Endothelial cell of umbilical vein (primary cell): ENCODE results near the gene XRCC1. TPM values are rescaled to one million over a fixed set of nuclear protein-coding genes. Genes with fewer than 3 reads are reported as not detected.

Experiments used
- BruUV-seq: library from RNA; stranded (reverse); fragments of 400-500 nt; replicated peaks from 2 replicates; lab custom pipeline; 2021; lab: Mats Ljungman, UMichigan
- CTCF ChIA-PET: fragments of 300-600, 350-600 bp; sonication (Branson Sonifier 250); formaldehyde crosslinking; loops from one replicate; lab custom pipeline; 2021; ENCODE audit warnings: antibody characterized with exemption, inconsistent platforms; lab: Charles Lee
- POLR2A ChIA-PET: fragments of 300-600, 350-600 bp; sonication (Branson Sonifier 250); formaldehyde crosslinking; loops from one replicate; lab custom pipeline; 2021; ENCODE audit warnings: antibody characterized with exemption, inconsistent platforms; lab: Charles Lee
- DNase-seq: peaks from one replicate; pipeline ENCODE4 v3.0.0-alpha.2; 2011; ENCODE audit warnings: low read depth, low spot score
- FAIRE-seq: peaks from 2 replicates; lab custom pipeline; 2011; peaks lifted over from hg19 to GRCh38; lab: Jason Lieb, UNC
- H2AFZ ChIP-seq: 2 replicates; pipeline ENCODE4 v1.6.0; 2012; ENCODE audit warnings: low read depth, low read length, control low read depth, inconsistent platforms
- H3K27ac ChIP-seq: 2 replicates; pipeline ENCODE4 v1.5.1; 2011; ENCODE audit warnings: low read depth, mild to moderate bottlenecking, control low read depth, low read length, moderate library complexity; ENCODE audit not compliant: insufficient read depth
- H3K27me3 ChIP-seq, 2 experiments: 2 replicates each; pipeline versions ENCODE4 v1.6.0 to v1.6.1; 2011; ENCODE audit warnings: low read length in 2 of 2, mixed read lengths in 1 of 2; ENCODE audit not compliant: control insufficient read depth in 2 of 2, insufficient read depth in 2 of 2
- H3K36me3 ChIP-seq, 2 experiments: 2 replicates in 1 of 2; 3 replicates in 1 of 2; pipeline ENCODE4 v1.5.1; 2011; ENCODE audit warnings: low read length in 2 of 2, mild to moderate bottlenecking in 1 of 2, moderate library complexity in 1 of 2; ENCODE audit not compliant: control insufficient read depth in 2 of 2, insufficient read depth in 2 of 2; ENCODE audit errors: extremely low read depth in 1 of 2
- H3K4me1 ChIP-seq: 3 replicates; pipeline ENCODE4 v1.5.1; 2011; ENCODE audit warnings: mild to moderate bottlenecking, low read length; ENCODE audit not compliant: control insufficient read depth, insufficient read depth; ENCODE audit errors: extremely low read depth
- H3K4me2 ChIP-seq: 2 replicates; pipeline ENCODE4 v1.6.1; 2011; ENCODE audit warnings: low read length, control low read depth, mixed read lengths; ENCODE audit not compliant: insufficient read depth
- H3K4me3 ChIP-seq, 3 experiments: fragments of 200-600 bp in 1 of 3; sonication (generic), shearing (Covaris generic) in 1 of 3; replicated peaks in 1 of 3; 2 replicates each; pipeline ENCODE4 v1.5.1; 2011 to 2016; ENCODE audit warnings: control low read depth in 3 of 3, low read length in 3 of 3, mild to moderate bottlenecking in 2 of 3, inconsistent platforms in 1 of 3, low read depth in 1 of 3, moderate library complexity in 1 of 3; ENCODE audit not compliant: insufficient read depth in 1 of 3
- H3K79me2 ChIP-seq: 2 replicates; pipeline ENCODE4 v1.6.0; 2012; ENCODE audit warnings: low read length, inconsistent platforms; ENCODE audit not compliant: control insufficient read depth, insufficient read depth
- H3K9ac ChIP-seq: replicated peaks from 2 replicates; pipeline ENCODE3; 2011; ENCODE audit warnings: low read length, control low read depth; ENCODE audit not compliant: insufficient read depth; ENCODE audit errors: extremely low read depth
- H3K9me1 ChIP-seq: replicated peaks from 3 replicates; pipeline ENCODE4 v1.6.0; 2011; ENCODE audit warnings: mild to moderate bottlenecking, low read length; ENCODE audit not compliant: control insufficient read depth, insufficient read depth; ENCODE audit errors: extremely low read depth
- H3K9me3 ChIP-seq: replicated peaks from 2 replicates; pipeline ENCODE4 v1.5.1; 2012; ENCODE audit warnings: low read length, inconsistent platforms; ENCODE audit not compliant: control insufficient read depth, insufficient read depth
- H4K20me1 ChIP-seq: replicated peaks from 2 replicates; pipeline ENCODE3; 2011; ENCODE audit warnings: mild to moderate bottlenecking, low read length; ENCODE audit not compliant: control insufficient read depth, insufficient read depth; ENCODE audit errors: extremely low read depth
- EZH2 ChIP-seq: IDR thresholded peaks from 2 replicates; pipeline ENCODE4 v1.6.1; 2012; ENCODE audit warnings: borderline replicate concordance, low read depth, mild to moderate bottlenecking, moderate library complexity, low read length, inconsistent platforms; ENCODE audit not compliant: severe bottlenecking
- FOS ChIP-seq: IDR thresholded peaks from 2 replicates; pipeline ENCODE4 v1.6.1; 2011; ENCODE audit warnings: mild to moderate bottlenecking, low read length, moderate library complexity, borderline replicate concordance; ENCODE audit not compliant: insufficient read depth
- GATA2 ChIP-seq: IDR thresholded peaks from 2 replicates; pipeline ENCODE4 v1.7.0; 2011; ENCODE audit warnings: low read depth, mild to moderate bottlenecking, moderate library complexity, mixed read lengths, low read length; ENCODE audit not compliant: insufficient read length, insufficient read depth
- JUN ChIP-seq: IDR thresholded peaks from 2 replicates; pipeline ENCODE4 v1.6.1; 2011; ENCODE audit warnings: borderline replicate concordance, low read depth; ENCODE audit not compliant: insufficient read length, insufficient read depth
- MYC ChIP-seq: IDR thresholded peaks from one replicate; pipeline ENCODE4 v1.6.1; 2011; ENCODE audit warnings: mild to moderate bottlenecking, low read depth, low read length
- POLR2A ChIP-seq: IDR thresholded peaks from 2 replicates; pipeline ENCODE4 v1.6.1; 2012; ENCODE audit warnings: low read depth, mild to moderate bottlenecking, control low read depth, low read length
- POLR2AphosphoS5 ChIP-seq: IDR thresholded peaks from 2 replicates; pipeline ENCODE4 v1.6.1; 2012; ENCODE audit warnings: low read depth, mild to moderate bottlenecking, control low read depth, low read length, moderate library complexity; ENCODE audit not compliant: insufficient read depth
- dilution Hi-C: fragments of 300-500 bp; cut with MboI; formaldehyde crosslinking; loops from one replicate; pipeline ENCODE4 v1.15.0; 2019; ENCODE audit warnings: low sequenced_read_pairs; ENCODE audit not compliant: extremely low pct_ligation_motif_present
- intact Hi-C: fragments of 100-400 bp; cut with micrococcal nuclease; formaldehyde crosslinking; loops from one replicate; pipeline ENCODE4 v1.10.0; 2022
- polyA plus RNA-seq, 4 experiments: library from polyadenylated mRNA; depleted of rRNA in 3 of 4; stranded (reverse) in 3 of 4; unstranded in 1 of 4; fragments of >200 nt; gene quantifications; 2 replicates each; pipeline versions ENCODE4 v1.2.1 to v1.2.3, GENCODE V29; 2011 to 2012; ENCODE audit warnings: missing spikeins in 1 of 4
- total RNA-seq: library from RNA; stranded (reverse); gene quantifications from 2 replicates; pipeline ENCODE4 v1.2.3, GENCODE V29; 2021
- TF ChIP-seq, protein P1 (sequence below): IDR thresholded peaks from 2 replicates; pipeline ENCODE4 v1.6.1; 2011; ENCODE audit not compliant: insufficient read depth, insufficient read length
- TF ChIP-seq, protein P2 (sequence below), 2 donors: IDR thresholded peaks; 1 replicate in 1 of 2; 2 replicates in 1 of 2; pipeline ENCODE4 v1.5.1; 2011; ENCODE audit warnings: low read length in 2 of 2, mild to moderate bottlenecking in 2 of 2, moderate library complexity in 2 of 2, control low read depth in 1 of 2, inconsistent platforms in 1 of 2, low read depth in 1 of 2; ENCODE audit not compliant: insufficient read depth in 1 of 2; ENCODE audit errors: extremely low read depth in 1 of 2

Gene XRCC1
- total and polyA plus RNA-seq, 2 donors (not counting 3 experiments of a cell fraction or from before 2014, with no cell fraction given), result 29.5 to 39.3 TPM

DNA sequence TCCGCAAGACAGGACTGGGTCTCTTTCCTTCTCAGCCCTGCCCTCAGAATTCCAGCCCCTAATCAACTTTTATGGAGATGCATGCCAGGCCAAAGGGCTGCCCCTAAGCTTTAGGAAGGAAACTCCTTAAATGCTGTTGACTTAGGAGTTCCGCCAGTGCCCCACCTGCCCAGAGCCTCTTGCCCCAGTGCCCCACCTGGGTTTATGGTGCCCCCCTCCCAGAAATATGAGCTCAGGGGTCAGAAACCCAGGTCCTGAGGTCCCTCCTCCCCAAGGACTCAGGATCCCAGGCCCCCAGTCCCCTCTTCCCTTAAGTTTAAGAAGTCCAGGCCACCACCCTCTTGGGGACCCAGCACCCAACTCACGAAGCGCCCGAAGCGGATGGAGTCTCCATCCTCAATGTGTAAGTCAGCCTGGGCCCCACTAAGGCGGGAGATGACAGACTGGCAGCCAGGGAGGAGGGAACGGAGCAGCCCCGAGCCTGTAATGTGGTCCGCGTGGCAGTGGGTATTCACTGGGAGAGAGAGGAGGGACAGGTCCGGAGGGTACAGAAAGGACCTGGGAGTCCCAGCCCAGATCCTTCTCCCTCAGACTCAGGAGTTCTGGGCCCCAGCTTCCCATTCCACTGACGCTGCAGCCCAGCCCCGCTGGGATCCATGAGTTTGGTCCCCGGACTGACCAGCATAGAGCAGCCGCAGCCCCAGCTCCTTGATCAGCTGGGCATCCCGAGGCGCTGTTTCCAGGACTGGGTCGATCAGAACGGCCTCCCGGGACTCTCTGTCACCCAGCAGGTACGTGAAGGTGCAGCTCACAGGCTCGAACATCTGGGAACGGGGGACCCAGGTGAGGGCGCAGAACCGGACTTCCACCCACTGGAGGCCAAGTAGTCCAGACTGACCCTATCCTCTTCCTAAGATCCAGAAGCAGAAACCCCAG lies 49.2 kb downstream of the XRCC1 start:
- peak overlapping the region; percentile 80 for H2AFZ ChIP-seq
- peaks cover 19% of the 10 kb centered on the region for H3K79me2 ChIP-seq
- peak overlapping the region; percentile 54 for H3K4me2 ChIP-seq
- dilution Hi-C loops, result no loop called here
- H3K9me3 ChIP-seq, result no peaks in the 10 kb centered on the region
- H3K9ac ChIP-seq, result peak overlapping the region; percentile 64
- peak overlapping the region; percentile 82 to 97 (median 83) for H3K4me3 ChIP-seq
- intact Hi-C loops, result loop anchor here (2.0 to 5.0 kb wide), 2 partner anchors 21 to 64 kb away; partner anchors contain the start of gene PHLDB3
- no peaks in the 10 kb centered on the region for H3K27me3 ChIP-seq
- FAIRE-seq (peak; percentile 12), DNase-seq (peak; percentile 29)
- H3K36me3 ChIP-seq, result no peaks in the 10 kb centered on the region
- H3K4me1 ChIP-seq, result peaks cover 15% of the 10 kb centered on the region
- ChIA-PET CTCF (interaction anchor here (0.7 to 11.6 kb wide), 6 partner anchors 9 to 80 kb away, joined by 3 to 833 read pairs (median 4); partner anchors contain the start of genes PHLDB3 and ZNF575), POLR2A (no interaction called here)
- BruUV-seq, result no TSS peak
- H4K20me1 ChIP-seq, result no peaks in the 10 kb centered on the region
- H3K27ac ChIP-seq, result peak overlapping the region; percentile 30
- TF ChIP-seq, protein P1, sequence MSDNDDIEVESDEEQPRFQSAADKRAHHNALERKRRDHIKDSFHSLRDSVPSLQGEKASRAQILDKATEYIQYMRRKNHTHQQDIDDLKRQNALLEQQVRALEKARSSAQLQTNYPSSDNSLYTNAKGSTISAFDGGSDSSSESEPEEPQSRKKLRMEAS, result no peak
- TF ChIP-seq FOS, result no peak
- no peak for TF ChIP-seq EZH2
- TF ChIP-seq POLR2AphosphoS5, result no peak
- TF ChIP-seq MYC, result no peak
- no peak for TF ChIP-seq JUN
- TF ChIP-seq POLR2A, result no peak
- no peak for TF ChIP-seq GATA2
- TF ChIP-seq, protein P2, sequence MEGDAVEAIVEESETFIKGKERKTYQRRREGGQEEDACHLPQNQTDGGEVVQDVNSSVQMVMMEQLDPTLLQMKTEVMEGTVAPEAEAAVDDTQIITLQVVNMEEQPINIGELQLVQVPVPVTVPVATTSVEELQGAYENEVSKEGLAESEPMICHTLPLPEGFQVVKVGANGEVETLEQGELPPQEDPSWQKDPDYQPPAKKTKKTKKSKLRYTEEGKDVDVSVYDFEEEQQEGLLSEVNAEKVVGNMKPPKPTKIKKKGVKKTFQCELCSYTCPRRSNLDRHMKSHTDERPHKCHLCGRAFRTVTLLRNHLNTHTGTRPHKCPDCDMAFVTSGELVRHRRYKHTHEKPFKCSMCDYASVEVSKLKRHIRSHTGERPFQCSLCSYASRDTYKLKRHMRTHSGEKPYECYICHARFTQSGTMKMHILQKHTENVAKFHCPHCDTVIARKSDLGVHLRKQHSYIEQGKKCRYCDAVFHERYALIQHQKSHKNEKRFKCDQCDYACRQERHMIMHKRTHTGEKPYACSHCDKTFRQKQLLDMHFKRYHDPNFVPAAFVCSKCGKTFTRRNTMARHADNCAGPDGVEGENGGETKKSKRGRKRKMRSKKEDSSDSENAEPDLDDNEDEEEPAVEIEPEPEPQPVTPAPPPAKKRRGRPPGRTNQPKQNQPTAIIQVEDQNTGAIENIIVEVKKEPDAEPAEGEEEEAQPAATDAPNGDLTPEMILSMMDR (IDR thresholded peaks at IDR 0.05; ENCODE audit: extremely low read depth in 1 of 2, insufficient read depth in 1 of 2, low read depth in 1 of 2, low read length in 2 of 2), result no peak
- no peaks in the 10 kb centered on the region for H3K9me1 ChIP-seq
